HCT116 (cell line): ENCODE measurements around the gene ZFHX3. TPM values are rescaled to one million over a fixed set of nuclear protein-coding genes. Genes with fewer than 3 reads are reported as not detected.

Experiments used
- ATAC-seq: fragments of 200-7000 bp; cut with Tn5 transposase; 2 replicates; pipeline ENCODE4 v1.9.1; 2020; ENCODE audit warnings: mild to moderate bottlenecking, moderate library complexity
- BruUV-seq: library from RNA; stranded (reverse); fragments of 400-500 nt; replicated peaks from 2 replicates; lab custom pipeline; 2021; lab: Mats Ljungman, UMichigan
- CTCF ChIA-PET: fragments of 300-600 bp; sonication (Branson Sonifier 250); formaldehyde crosslinking; loops from one replicate; lab custom pipeline; 2021; ENCODE audit warnings: antibody characterized with exemption; lab: Charles Lee
- POLR2A ChIA-PET: fragments of 300-600, 350-600 bp; sonication (Branson Sonifier 250); formaldehyde crosslinking; loops from one replicate; lab custom pipeline; 2021; ENCODE audit warnings: antibody characterized with exemption; lab: Charles Lee
- RAD21 ChIA-PET, 2 experiments: fragments of 300-600 bp; sonication (Branson Sonifier 250); formaldehyde crosslinking; loops; one replicate each; lab custom pipeline; 2023; ENCODE audit warnings: low total read pairs in 2 of 2; ENCODE audit not compliant: uncharacterized antibody in 2 of 2, unreplicated experiment in 2 of 2, low non-redundant PET in 1 of 2; lab: Charles Lee
- DNase-seq: peaks from one replicate; pipeline ENCODE4 v3.0.0-alpha.2; 2010; ENCODE audit warnings: low read depth, low spot score
- H2AFZ ChIP-seq: fragments of 200-600 bp; shearing (Covaris generic), sonication (generic); 2 replicates; pipeline ENCODE4 v1.6.1; 2017; ENCODE audit warnings: low read depth, mixed run types, mixed read lengths, antibody characterized with exemption, low read length; ENCODE audit not compliant: poor library complexity, severe bottlenecking
- H3K27ac ChIP-seq: 2 replicates; pipeline ENCODE4 v1.5.1; 2012; ENCODE audit warnings: low read depth, low read length
- H3K27me3 ChIP-seq: fragments of 200-600 bp; sonication (generic); 2 replicates; pipeline ENCODE4 v1.6.1; 2016; ENCODE audit warnings: mixed run types, low read length, mixed read lengths; ENCODE audit not compliant: insufficient read depth
- H3K36me3 ChIP-seq, 2 experiments: fragments of 200-500 bp in 1 of 2; fragments of 200-600 bp in 1 of 2; sonication (Bioruptor generic) in 1 of 2; sonication (generic) in 1 of 2; 2 replicates each; pipeline versions ENCODE4 v1.5.1 to v1.6.1; 2014 to 2016; ENCODE audit warnings: low read length in 2 of 2, inconsistent platforms in 1 of 2, mixed read lengths in 1 of 2, mixed run types in 1 of 2; ENCODE audit not compliant: insufficient read depth in 2 of 2, control insufficient read depth in 1 of 2
- H3K4me1 ChIP-seq, 2 experiments: fragments of 200-600 bp in 1 of 2; sonication (generic) in 1 of 2; 2 replicates each; pipeline versions ENCODE4 v1.5.1 to v1.6.1; 2012 to 2017; ENCODE audit warnings: low read length in 2 of 2, inconsistent platforms in 1 of 2, mild to moderate bottlenecking in 1 of 2, mixed read lengths in 1 of 2, mixed run types in 1 of 2, moderate library complexity in 1 of 2; ENCODE audit not compliant: insufficient read depth in 2 of 2, control insufficient read depth in 1 of 2
- H3K4me2 ChIP-seq: fragments of 200-600 bp; sonication (generic); 2 replicates; pipeline ENCODE4 v1.6.1; 2017; ENCODE audit warnings: mixed run types, low read length, mixed read lengths
- H3K4me3 ChIP-seq, 2 experiments: fragments of 200-600 bp in 1 of 2; sonication (generic) in 1 of 2; replicated peaks in 1 of 2; 2 replicates each; pipeline ENCODE4 v1.5.1; 2011 to 2016; ENCODE audit warnings: low read length in 2 of 2, control low read depth in 1 of 2, low read depth in 1 of 2, mild to moderate bottlenecking in 1 of 2, mixed read lengths in 1 of 2, mixed run types in 1 of 2
- H3K79me2 ChIP-seq: fragments of 200-600 bp; sonication (generic); 2 replicates; pipeline ENCODE4 v1.6.1; 2017; ENCODE audit warnings: mild to moderate bottlenecking, mixed run types, low read length, moderate library complexity, mixed read lengths; ENCODE audit not compliant: insufficient read depth
- H3K9ac ChIP-seq: fragments of 200-600 bp; sonication (generic); 2 replicates; pipeline ENCODE4 v1.6.1; 2016; ENCODE audit warnings: low read length, mixed read lengths
- H3K9me2 ChIP-seq: fragments of 200-600 bp; sonication (generic), shearing (Covaris generic); 2 replicates; pipeline ENCODE4 v1.6.1; 2017; ENCODE audit warnings: mixed run types, mild to moderate bottlenecking, moderate library complexity; ENCODE audit not compliant: insufficient read depth
- H3K9me3 ChIP-seq, 2 experiments: fragments of 200-500 bp in 1 of 2; fragments of 200-600 bp in 1 of 2; sonication (Bioruptor generic) in 1 of 2; sonication (generic) in 1 of 2; 2 replicates each; pipeline ENCODE4 v1.6.1; 2014 to 2017; ENCODE audit warnings: low read length in 2 of 2, mixed read lengths in 2 of 2, inconsistent platforms in 1 of 2, low read depth in 1 of 2, mild to moderate bottlenecking in 1 of 2, mixed run types in 1 of 2, moderate library complexity in 1 of 2; ENCODE audit not compliant: control insufficient read depth in 1 of 2, insufficient read depth in 1 of 2
- H4K20me1 ChIP-seq: fragments of 200-600 bp; sonication (generic), shearing (Covaris generic); 2 replicates; pipeline ENCODE4 v1.6.1; 2017; ENCODE audit warnings: mixed run types, mild to moderate bottlenecking, moderate library complexity; ENCODE audit not compliant: insufficient read depth
- ATF3 ChIP-seq: IDR thresholded peaks from 2 replicates; pipeline ENCODE4 v1.6.1; 2012
- CBX3 ChIP-seq: IDR thresholded peaks from 2 replicates; pipeline ENCODE4 v1.6.1; 2012; ENCODE audit warnings: low read depth
- CTCF ChIP-seq, 3 experiments: fragments of 200-600 bp in 1 of 3; sonication (generic) in 1 of 3; IDR thresholded peaks in 2 of 3; conservative IDR thresholded peaks in 1 of 3; 2 replicates each; pipeline ENCODE4 v1.5.1; 2012 to 2017; ENCODE audit warnings: low read depth in 2 of 3, low read length in 2 of 3, antibody characterized with exemption in 1 of 3, borderline replicate concordance in 1 of 3, control low read depth in 1 of 3, mild to moderate bottlenecking in 1 of 3, mixed read lengths in 1 of 3, mixed run types in 1 of 3, moderate library complexity in 1 of 3; ENCODE audit not compliant: insufficient read depth in 1 of 3
- EGR1 ChIP-seq: IDR thresholded peaks from 2 replicates; pipeline ENCODE4 v1.6.1; 2012; ENCODE audit warnings: low read depth
- ELF1 ChIP-seq: IDR thresholded peaks from 2 replicates; pipeline ENCODE4 v1.6.1; 2012; ENCODE audit warnings: low read depth, borderline replicate concordance
- EZH2 ChIP-seq: fragments of 200-600 bp; sonication (generic); IDR thresholded peaks from 2 replicates; pipeline ENCODE4 v1.6.1; 2017; ENCODE audit warnings: antibody characterized with exemption, mixed run types
- FOSL1 ChIP-seq: IDR thresholded peaks from 2 replicates; pipeline ENCODE4 v1.6.1; 2012; ENCODE audit warnings: low read depth
- JUND ChIP-seq: IDR thresholded peaks from 2 replicates; pipeline ENCODE4 v1.6.1; 2012
- MAX ChIP-seq: IDR thresholded peaks from 2 replicates; pipeline ENCODE4 v1.6.1; 2012
- POLR2A ChIP-seq: IDR thresholded peaks from 2 replicates; pipeline ENCODE4 v1.7.0; 2011; ENCODE audit warnings: borderline replicate concordance; ENCODE audit not compliant: insufficient read depth, insufficient read length; ENCODE audit errors: extremely low read depth
- POLR2AphosphoS5 ChIP-seq: IDR thresholded peaks from 2 replicates; pipeline ENCODE4 v1.6.1; 2011; ENCODE audit warnings: mild to moderate bottlenecking, low read depth, low read length, moderate library complexity
- REST ChIP-seq: IDR thresholded peaks from 2 replicates; pipeline ENCODE4 v1.6.1; 2012; ENCODE audit warnings: low read depth
- SIN3A ChIP-seq: IDR thresholded peaks from 2 replicates; pipeline ENCODE4 v1.6.1; 2012; ENCODE audit warnings: low read depth
- SP1 ChIP-seq: IDR thresholded peaks from 2 replicates; pipeline ENCODE4 v1.6.1; 2012; ENCODE audit warnings: low read depth
- ZBTB33 ChIP-seq: IDR thresholded peaks from 2 replicates; pipeline ENCODE4 v1.6.1; 2011; ENCODE audit warnings: mild to moderate bottlenecking, low read length, moderate library complexity; ENCODE audit not compliant: insufficient replicate concordance; ENCODE audit errors: extremely low read depth
- intact Hi-C: fragments of 100-400 bp; cut with micrococcal nuclease; formaldehyde crosslinking; loops from 2 replicates; pipeline ENCODE4 v1.10.0; 2022
- total RNA-seq: library from RNA; stranded (reverse); gene quantifications from one replicate; pipeline ENCODE4 v1.2.1, GENCODE V29; 2021; ENCODE audit not compliant: unreplicated experiment

The ZFHX3 gene
- total RNA-seq, 1 experiment from 2014 or later: 6.3 TPM

GRCh38 chr16:72884037-72884436 is 163.9 kb downstream of the ZFHX3 start:
- ChIA-PET RAD21 (no interaction called here), POLR2A (no interaction called here), CTCF (interaction anchor here (1.0 kb wide), 1 partner anchor 9 kb away, joined by 3 read pairs; no protein-coding TSS in a partner anchor)
- BruUV-seq: no TSS peak
- no peak for TF ChIP-seq ZBTB33
- no peak for TF ChIP-seq MAX
- no peak for TF ChIP-seq EGR1
- no peak for TF ChIP-seq JUND
- no peak for TF ChIP-seq EZH2
- TF ChIP-seq SIN3A: no peak
- no peak for TF ChIP-seq CBX3
- TF ChIP-seq SP1: no peak
- no peak for TF ChIP-seq ATF3
- TF ChIP-seq FOSL1: no peak
- no peak for TF ChIP-seq ELF1
- no peak for TF ChIP-seq CTCF (IDR thresholded peaks at IDR 0.05 in 2 of 3, conservative IDR thresholded peaks at IDR 0.05 in 1 of 3; ENCODE audit: borderline replicate concordance in 1 of 3, insufficient read depth in 1 of 3, low read depth in 2 of 3, low read length in 2 of 3)
- TF ChIP-seq POLR2AphosphoS5: no peak
- TF ChIP-seq POLR2A: no peak
- no peak for TF ChIP-seq REST
- Histone ChIP-seq H3K9me2 (no peaks in the 10 kb centered on the region), H3K27ac (no peak overlapping the region), H3K4me2 (no peak overlapping the region), H3K4me3 (no peak overlapping the region), H3K36me3 (0 out of 4 replicates have a peak, but pooled peaks cover 0 to 3% of the 10 kb centered on the region in 2 experiments), H3K4me1 (peaks cover 0 to 11% of the 10 kb centered on the region in 2 experiments; a peak in 2 of 4 replicates), H2AFZ (no peak overlapping the region), H3K79me2 (no peaks in the 10 kb centered on the region), H3K9me3 (no peaks in the 10 kb centered on the region), H3K9ac (no peak overlapping the region), H3K27me3 (no peaks in the 10 kb centered on the region), H4K20me1 (no peaks in the 10 kb centered on the region)
- ATAC-seq (no peak), DNase-seq (no peak)
- intact Hi-C loops: no loop called here
